OCI-LY3 (cell line): ENCODE measurements around the gene LGALSL.

Experiments used
- EZH2phosphoT487 ChIP-seq: fragments of 200-600 bp; shearing (Covaris generic); IDR thresholded peaks from 2 replicates; pipeline ENCODE4 v1.6.1; 2018; ENCODE audit warnings: antibody characterized with exemption, mixed run types, low read depth
- TF ChIP-seq, protein P1 (sequence below): fragments of 200-600, 300-600 bp; sonication (generic); IDR thresholded peaks from 2 replicates; pipeline ENCODE4 v1.5.1; 2014; ENCODE audit warnings: antibody characterized with exemption, low read length, low read depth

DNA sequence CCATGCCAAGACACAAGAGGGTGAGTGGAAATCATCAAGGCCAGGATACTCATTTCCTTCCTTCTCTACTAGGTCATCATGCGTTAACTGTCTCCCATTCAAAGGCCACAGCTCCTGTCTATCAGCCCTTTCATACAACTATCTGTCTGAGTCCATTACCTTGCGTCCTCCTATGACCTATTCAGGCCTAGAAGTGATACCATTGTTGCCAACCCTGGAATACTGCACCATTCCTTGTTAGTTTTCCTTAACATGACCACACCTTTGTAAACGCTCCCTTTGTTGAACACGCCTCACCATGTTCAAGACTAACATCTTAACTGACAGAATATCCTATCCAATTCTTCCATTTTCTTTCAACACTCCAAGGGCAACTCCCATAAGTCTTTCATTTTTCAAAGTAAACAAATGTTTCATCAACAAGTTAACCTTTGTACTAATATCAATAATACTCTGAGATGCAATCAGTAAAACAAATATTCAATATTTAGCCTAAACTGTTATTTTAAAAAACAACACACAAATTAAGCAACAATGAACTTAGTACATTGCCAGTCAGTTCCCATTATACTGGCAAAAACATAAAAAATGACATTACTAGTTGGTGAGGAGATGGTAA is 19.8 kb upstream of the LGALSL start:
- TF ChIP-seq, protein P1, sequence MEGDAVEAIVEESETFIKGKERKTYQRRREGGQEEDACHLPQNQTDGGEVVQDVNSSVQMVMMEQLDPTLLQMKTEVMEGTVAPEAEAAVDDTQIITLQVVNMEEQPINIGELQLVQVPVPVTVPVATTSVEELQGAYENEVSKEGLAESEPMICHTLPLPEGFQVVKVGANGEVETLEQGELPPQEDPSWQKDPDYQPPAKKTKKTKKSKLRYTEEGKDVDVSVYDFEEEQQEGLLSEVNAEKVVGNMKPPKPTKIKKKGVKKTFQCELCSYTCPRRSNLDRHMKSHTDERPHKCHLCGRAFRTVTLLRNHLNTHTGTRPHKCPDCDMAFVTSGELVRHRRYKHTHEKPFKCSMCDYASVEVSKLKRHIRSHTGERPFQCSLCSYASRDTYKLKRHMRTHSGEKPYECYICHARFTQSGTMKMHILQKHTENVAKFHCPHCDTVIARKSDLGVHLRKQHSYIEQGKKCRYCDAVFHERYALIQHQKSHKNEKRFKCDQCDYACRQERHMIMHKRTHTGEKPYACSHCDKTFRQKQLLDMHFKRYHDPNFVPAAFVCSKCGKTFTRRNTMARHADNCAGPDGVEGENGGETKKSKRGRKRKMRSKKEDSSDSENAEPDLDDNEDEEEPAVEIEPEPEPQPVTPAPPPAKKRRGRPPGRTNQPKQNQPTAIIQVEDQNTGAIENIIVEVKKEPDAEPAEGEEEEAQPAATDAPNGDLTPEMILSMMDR, result no peak
- TF ChIP-seq EZH2phosphoT487, result no peak
